Measurements from ENCODE around the gene ALAS1. TPM values are rescaled to one million over a fixed set of nuclear protein-coding genes. Genes with fewer than 3 reads are reported as not detected.

The ALAS1 gene
- total and polyA plus RNA-seq, 9 of the 15 experiments (the other 6 are each of a cell fraction or from before 2014, with no cell fraction given): 21.4 to 49.5 (median 34.4) TPM

DNA sequence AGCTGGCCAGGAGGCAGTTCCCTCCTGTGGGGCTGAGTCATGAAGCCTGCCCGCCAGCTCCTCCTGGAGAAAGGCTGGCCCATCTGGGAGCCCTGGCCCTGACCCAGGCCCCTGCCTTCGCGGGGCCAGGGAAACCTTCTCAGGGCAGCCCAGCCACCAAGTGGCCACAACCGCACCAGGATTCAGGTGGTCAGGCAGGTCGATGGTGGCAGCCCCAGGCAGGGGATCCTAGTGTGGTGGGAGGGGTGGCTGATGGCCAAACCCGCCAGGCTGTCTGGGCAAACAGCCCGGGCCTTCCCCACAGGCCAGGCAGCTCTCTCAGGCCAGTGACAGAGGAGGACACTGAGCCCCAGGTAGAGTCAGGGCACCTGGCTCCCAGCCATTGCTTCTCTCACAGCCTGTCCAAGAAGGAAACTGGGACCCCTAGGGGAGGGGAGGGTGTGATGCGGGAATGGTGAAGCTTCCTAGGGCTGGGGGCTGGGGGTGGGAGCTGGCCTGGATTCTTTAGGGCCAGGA, 39.8 kb downstream of the ALAS1 start (continued):
- TF ChIP-seq CTBP1 (IDR thresholded peaks at IDR 0.05; ENCODE audit: borderline replicate concordance) (peak; percentile 20; the same call in 1 of the 2 replicates), KDM2B (CRISPR knock-in tag; IDR thresholded peaks at IDR 0.05) (no peak), TEAD1 (CRISPR knock-in tag; IDR thresholded peaks at IDR 0.05) (no peak), RBM15 (IDR thresholded peaks at IDR 0.05; ENCODE audit: insufficient read depth, low read length) (no peak), ZBTB11 (CRISPR knock-in tag; IDR thresholded peaks at IDR 0.05) (no peak), PHF20 (IDR thresholded peaks at IDR 0.05; ENCODE audit: partially characterized antibody) (no peak), ZNF174 (CRISPR knock-in tag; IDR thresholded peaks at IDR 0.05) (no peak), MTA3 (IDR thresholded peaks at IDR 0.05; ENCODE audit: borderline replicate concordance) (no peak), CCNT2 (IDR thresholded peaks at IDR 0.05; ENCODE audit: borderline replicate concordance, extremely low read depth, insufficient read length, low read depth, low read length) (no peak), MIER1 (IDR thresholded peaks at IDR 0.05; ENCODE audit: low read depth) (no peak)
- TF ChIP-seq, protein P1, sequence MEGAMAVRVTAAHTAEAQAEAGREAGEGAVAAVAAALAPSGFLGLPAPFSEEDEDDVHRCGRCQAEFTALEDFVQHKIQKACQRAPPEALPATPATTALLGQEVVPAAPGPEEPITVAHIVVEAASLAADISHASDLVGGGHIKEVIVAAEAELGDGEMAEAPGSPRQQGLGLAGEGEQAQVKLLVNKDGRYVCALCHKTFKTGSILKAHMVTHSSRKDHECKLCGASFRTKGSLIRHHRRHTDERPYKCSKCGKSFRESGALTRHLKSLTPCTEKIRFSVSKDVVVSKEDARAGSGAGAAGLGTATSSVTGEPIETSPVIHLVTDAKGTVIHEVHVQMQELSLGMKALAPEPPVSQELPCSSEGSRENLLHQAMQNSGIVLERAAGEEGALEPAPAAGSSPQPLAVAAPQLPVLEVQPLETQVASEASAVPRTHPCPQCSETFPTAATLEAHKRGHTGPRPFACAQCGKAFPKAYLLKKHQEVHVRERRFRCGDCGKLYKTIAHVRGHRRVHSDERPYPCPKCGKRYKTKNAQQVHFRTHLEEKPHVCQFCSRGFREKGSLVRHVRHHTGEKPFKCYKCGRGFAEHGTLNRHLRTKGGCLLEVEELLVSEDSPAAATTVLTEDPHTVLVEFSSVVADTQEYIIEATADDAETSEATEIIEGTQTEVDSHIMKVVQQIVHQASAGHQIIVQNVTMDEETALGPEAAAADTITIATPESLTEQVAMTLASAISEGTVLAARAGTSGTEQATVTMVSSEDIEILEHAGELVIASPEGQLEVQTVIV (CRISPR knock-in tag; IDR thresholded peaks at IDR 0.05; ENCODE audit: borderline replicate concordance): no peak
- TF ChIP-seq, protein P2, sequence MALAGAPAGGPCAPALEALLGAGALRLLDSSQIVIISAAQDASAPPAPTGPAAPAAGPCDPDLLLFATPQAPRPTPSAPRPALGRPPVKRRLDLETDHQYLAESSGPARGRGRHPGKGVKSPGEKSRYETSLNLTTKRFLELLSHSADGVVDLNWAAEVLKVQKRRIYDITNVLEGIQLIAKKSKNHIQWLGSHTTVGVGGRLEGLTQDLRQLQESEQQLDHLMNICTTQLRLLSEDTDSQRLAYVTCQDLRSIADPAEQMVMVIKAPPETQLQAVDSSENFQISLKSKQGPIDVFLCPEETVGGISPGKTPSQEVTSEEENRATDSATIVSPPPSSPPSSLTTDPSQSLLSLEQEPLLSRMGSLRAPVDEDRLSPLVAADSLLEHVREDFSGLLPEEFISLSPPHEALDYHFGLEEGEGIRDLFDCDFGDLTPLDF (CRISPR knock-in tag; IDR thresholded peaks at IDR 0.05): no peak
- TF ChIP-seq, protein P3, sequence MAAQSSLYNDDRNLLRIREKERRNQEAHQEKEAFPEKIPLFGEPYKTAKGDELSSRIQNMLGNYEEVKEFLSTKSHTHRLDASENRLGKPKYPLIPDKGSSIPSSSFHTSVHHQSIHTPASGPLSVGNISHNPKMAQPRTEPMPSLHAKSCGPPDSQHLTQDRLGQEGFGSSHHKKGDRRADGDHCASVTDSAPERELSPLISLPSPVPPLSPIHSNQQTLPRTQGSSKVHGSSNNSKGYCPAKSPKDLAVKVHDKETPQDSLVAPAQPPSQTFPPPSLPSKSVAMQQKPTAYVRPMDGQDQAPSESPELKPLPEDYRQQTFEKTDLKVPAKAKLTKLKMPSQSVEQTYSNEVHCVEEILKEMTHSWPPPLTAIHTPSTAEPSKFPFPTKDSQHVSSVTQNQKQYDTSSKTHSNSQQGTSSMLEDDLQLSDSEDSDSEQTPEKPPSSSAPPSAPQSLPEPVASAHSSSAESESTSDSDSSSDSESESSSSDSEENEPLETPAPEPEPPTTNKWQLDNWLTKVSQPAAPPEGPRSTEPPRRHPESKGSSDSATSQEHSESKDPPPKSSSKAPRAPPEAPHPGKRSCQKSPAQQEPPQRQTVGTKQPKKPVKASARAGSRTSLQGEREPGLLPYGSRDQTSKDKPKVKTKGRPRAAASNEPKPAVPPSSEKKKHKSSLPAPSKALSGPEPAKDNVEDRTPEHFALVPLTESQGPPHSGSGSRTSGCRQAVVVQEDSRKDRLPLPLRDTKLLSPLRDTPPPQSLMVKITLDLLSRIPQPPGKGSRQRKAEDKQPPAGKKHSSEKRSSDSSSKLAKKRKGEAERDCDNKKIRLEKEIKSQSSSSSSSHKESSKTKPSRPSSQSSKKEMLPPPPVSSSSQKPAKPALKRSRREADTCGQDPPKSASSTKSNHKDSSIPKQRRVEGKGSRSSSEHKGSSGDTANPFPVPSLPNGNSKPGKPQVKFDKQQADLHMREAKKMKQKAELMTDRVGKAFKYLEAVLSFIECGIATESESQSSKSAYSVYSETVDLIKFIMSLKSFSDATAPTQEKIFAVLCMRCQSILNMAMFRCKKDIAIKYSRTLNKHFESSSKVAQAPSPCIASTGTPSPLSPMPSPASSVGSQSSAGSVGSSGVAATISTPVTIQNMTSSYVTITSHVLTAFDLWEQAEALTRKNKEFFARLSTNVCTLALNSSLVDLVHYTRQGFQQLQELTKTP (IDR thresholded peaks at IDR 0.05; ENCODE audit: low read depth in 1 of 2, partially characterized antibody in 2 of 2): no peak

All from K562 (cell line).